H1 (cell line): ENCODE measurements around the gene PRMT9. TPM values are rescaled to one million over a fixed set of nuclear protein-coding genes. Genes with fewer than 3 reads are reported as not detected.

Experiments used
- BACH1 ChIP-seq: IDR thresholded peaks from 2 replicates; pipeline ENCODE4 v1.6.1; 2012; ENCODE audit warnings: low read length, improper control_type of control experiment
- CREB1 ChIP-seq: IDR thresholded peaks from 2 replicates; pipeline ENCODE4 v1.6.1; 2012; ENCODE audit warnings: inconsistent platforms
- SUZ12 ChIP-seq: fragments of 200-600 bp; sonication (generic); IDR thresholded peaks from 2 replicates; pipeline ENCODE4 v1.6.1; 2012; ENCODE audit warnings: mild to moderate bottlenecking, inconsistent platforms, low read length, moderate library complexity, mixed read lengths
- polyA plus RNA-seq, 7 experiments: library from polyadenylated mRNA; depleted of rRNA in 3 of 7; stranded (reverse) in 5 of 7; unstranded in 2 of 7; fragments of >200 nt in 5 of 7; fragments of 200-250 nt in 2 of 7; gene quantifications; 1 replicate in 5 of 7; 2 replicates in 1 of 7; 4 replicates in 1 of 7; pipeline versions ENCODE4 v1.2.1 to v1.2.3, GENCODE V29; 2011 to 2013; ENCODE audit warnings: missing spikeins in 2 of 7, mixed read lengths in 2 of 7
- total RNA-seq: library from RNA; stranded (reverse); fragmentation: NEBNext Ultra II Directional; extraction: Animal tissue kit (Norgen Biotek cat#: 25700); gene quantifications from 2 replicates; pipeline ENCODE4 v1.2.1, GENCODE V29; 2021

Gene PRMT9
- total and polyA plus RNA-seq, 2 of the 8 experiments (the other 6 are each of a cell fraction or from before 2014, with no cell fraction given) = 3.8 to 9.6 TPM

- TF ChIP-seq SUZ12 = no peak
- TF ChIP-seq BACH1 = no peak
- TF ChIP-seq CREB1 = no peak
- TF ChIP-seq, all 59 proteins: peak for 0
These were observed 33.9 kb upstream of the PRMT9 start (continued) for GRCh38 chr4:147717878-147718277.
